Left lung (tissue), 14 donors: ENCODE results near the gene PLEKHA4. TPM values are rescaled to one million over a fixed set of nuclear protein-coding genes. Genes with fewer than 3 reads are reported as not detected.

Experiments used
- ATAC-seq: fragments of 200-7000 bp; cut with Tn5 transposase; one replicate; pipeline ENCODE4 v1.9.1; 2020; ENCODE audit warnings: moderate library complexity
- DNase-seq, 4 donors: peaks; one replicate each; pipeline ENCODE4 v3.0.0-alpha.2; 2013 to 2020
- H3K27ac ChIP-seq, 2 donors: fragments of 200-600 bp; sonication (generic) in 1 of 2; one replicate each; pipeline versions ENCODE4 v1.5.0 to v1.8.0; 2020 to 2021
- H3K27me3 ChIP-seq, 2 donors: fragments of 200-600 bp; sonication (generic) in 1 of 2; one replicate each; pipeline versions ENCODE4 v1.5.0 to v1.8.0; 2020 to 2021
- H3K36me3 ChIP-seq, 2 donors: fragments of 200-600 bp; sonication (generic) in 1 of 2; one replicate each; pipeline versions ENCODE4 v1.5.0 to v1.8.0; 2020 to 2021
- H3K4me1 ChIP-seq, 2 donors: fragments of 200-600 bp; one replicate each; pipeline ENCODE4 v1.8.0; 2021
- H3K4me3 ChIP-seq, 2 donors: fragments of 200-600 bp; sonication (generic) in 1 of 2; one replicate each; pipeline versions ENCODE4 v1.5.0 to v1.8.0; 2020 to 2021; ENCODE audit warnings: mild to moderate bottlenecking in 1 of 2
- H3K9me3 ChIP-seq, 2 donors: fragments of 200-600 bp; sonication (generic) in 1 of 2; one replicate each; pipeline versions ENCODE4 v1.5.0 to v1.8.0; 2020 to 2021
- intact Hi-C, 2 donors: fragments of 100-400 bp; cut with DNase I; formaldehyde crosslinking; loops; one replicate each; pipeline versions ENCODE4 v1.11.2 to v1.14.2; 2022
- long read RNA-seq, 12 donors: library from polyadenylated mRNA in 2 of 12; unstranded in 2 of 12; transcript quantifications; one replicate each; pipeline ENCODE4 v2.0.0 and lab custom pipeline, GENCODE V29; 2019 to 2026
- polyA plus RNA-seq, 6 donors: library from polyadenylated mRNA; unstranded; fragments of 120-200 nt; gene quantifications; one replicate each; pipeline ENCODE4 v1.2.1, GENCODE V29; 2013; ENCODE audit not compliant: insufficient read length in 6 of 6
- total RNA-seq, 2 donors: library from RNA; stranded (reverse); fragmentation: NEBNext Ultra II Directional; extraction: Animal tissue kit (Norgen Biotek cat#: 25700); gene quantifications; one replicate each; pipeline ENCODE4 v1.2.1, GENCODE V29; 2021
- TF ChIP-seq, protein P1 (sequence below), 2 donors: fragments of 200-600 bp; sonication (generic) in 1 of 2; IDR thresholded peaks; one replicate each; pipeline versions ENCODE4 v1.5.0 to v1.8.0; 2021; ENCODE audit warnings: antibody characterized with exemption in 2 of 2
- donor health status: DM: no; HTN: yes; CAD: no.
- donor health status: DM: no; HTN: no; CAD: no.

The PLEKHA4 gene, protein sequence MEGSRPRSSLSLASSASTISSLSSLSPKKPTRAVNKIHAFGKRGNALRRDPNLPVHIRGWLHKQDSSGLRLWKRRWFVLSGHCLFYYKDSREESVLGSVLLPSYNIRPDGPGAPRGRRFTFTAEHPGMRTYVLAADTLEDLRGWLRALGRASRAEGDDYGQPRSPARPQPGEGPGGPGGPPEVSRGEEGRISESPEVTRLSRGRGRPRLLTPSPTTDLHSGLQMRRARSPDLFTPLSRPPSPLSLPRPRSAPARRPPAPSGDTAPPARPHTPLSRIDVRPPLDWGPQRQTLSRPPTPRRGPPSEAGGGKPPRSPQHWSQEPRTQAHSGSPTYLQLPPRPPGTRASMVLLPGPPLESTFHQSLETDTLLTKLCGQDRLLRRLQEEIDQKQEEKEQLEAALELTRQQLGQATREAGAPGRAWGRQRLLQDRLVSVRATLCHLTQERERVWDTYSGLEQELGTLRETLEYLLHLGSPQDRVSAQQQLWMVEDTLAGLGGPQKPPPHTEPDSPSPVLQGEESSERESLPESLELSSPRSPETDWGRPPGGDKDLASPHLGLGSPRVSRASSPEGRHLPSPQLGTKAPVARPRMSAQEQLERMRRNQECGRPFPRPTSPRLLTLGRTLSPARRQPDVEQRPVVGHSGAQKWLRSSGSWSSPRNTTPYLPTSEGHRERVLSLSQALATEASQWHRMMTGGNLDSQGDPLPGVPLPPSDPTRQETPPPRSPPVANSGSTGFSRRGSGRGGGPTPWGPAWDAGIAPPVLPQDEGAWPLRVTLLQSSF
- total RNA-seq (10 to 100 TPM; 21.0 to 37.3 TPM), polyA plus RNA-seq (10 to 100 TPM; 14.4 to 21.1 (median 17.4) TPM)
- long read RNA-seq, donor 1, partial matches to known transcripts, result 53 of 55 reads
- long read RNA-seq, donor 1, other reads (novel, unspliced or antisense), result 0 of 55 reads
- long read RNA-seq, donor 2, partial matches to known transcripts, result 126 of 126 reads
- long read RNA-seq, donor 2, other reads (novel, unspliced or antisense), result 0 of 126 reads
- long read RNA-seq, donor 3, partial matches to known transcripts, result 0 of 2 reads
- long read RNA-seq, donor 3, other reads (novel, unspliced or antisense), result 0 of 2 reads
- long read RNA-seq, donor 4, partial matches to known transcripts, result 1 of 7 reads
- long read RNA-seq, donor 4, other reads (novel, unspliced or antisense), result 6 of 7 reads
- long read RNA-seq, donor 5, partial matches to known transcripts, result 4,010 of 4,120 reads
- long read RNA-seq, donor 5, other reads (novel, unspliced or antisense), result 109 of 4,120 reads
- long read RNA-seq, donor 6, result 0 reads
- long read RNA-seq, donor 7, partial matches to known transcripts, result 6 of 7 reads
- long read RNA-seq, donor 7, other reads (novel, unspliced or antisense), result 0 of 7 reads
- long read RNA-seq, donor 8, partial matches to known transcripts, result 0 of 2 reads
- long read RNA-seq, donor 8, other reads (novel, unspliced or antisense), result 0 of 2 reads
- long read RNA-seq, donor 9, result 0 reads
- long read RNA-seq, donor 10, partial matches to known transcripts, result 3 of 5 reads
- long read RNA-seq, donor 10, other reads (novel, unspliced or antisense), result 2 of 5 reads
- long read RNA-seq, donor 11, result 0 reads
- long read RNA-seq, donor 12, partial matches to known transcripts, result 5 of 7 reads
- long read RNA-seq, donor 12, other reads (novel, unspliced or antisense), result 0 of 7 reads

DNA sequence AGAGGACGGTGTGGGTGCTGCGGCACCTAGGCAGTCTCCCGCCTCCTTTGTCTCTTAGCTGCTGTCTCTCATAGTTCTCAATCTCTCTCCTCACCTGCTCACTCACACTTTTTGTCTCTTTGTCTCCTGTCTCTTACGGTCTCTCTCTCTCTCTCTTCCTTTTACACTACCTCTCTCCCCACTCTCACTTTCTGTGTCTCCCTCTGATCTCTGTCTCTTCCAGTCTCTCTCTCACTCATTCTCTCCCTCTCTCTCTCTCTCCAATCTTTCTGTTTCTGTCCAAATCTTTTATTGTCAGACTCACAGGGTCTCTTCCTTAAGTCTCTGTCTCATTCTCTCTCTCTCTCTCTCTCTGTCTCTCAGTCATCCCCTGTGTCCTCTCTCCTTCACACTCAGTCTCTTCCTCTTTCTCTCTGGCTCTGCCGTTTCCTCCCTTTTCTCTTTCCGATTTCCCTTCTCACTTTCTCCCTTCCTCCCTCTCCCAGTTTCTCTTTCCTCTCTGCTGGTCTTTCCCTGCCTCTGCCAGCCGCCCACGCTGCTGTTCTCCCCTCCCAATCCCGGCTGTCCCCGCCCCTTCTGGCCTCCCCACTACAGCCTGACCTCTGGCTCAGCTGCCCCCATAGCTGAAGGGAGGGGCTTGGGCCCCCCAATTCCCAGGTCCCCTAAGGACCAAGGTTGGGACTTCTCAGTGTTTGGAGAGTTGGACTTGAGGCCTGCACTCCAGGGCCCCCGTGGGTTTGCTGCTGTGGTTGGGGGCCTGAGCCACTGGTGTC lies at the start of gene PLEKHA4:
Gene PLEKHA4, minus strand, starts transcription at position 504 of the 773 bp plus-strand sequence. CDS start 997 bp downstream, outside the sequence.
- Histone ChIP-seq H3K4me3 (peak within 1 kb of the TSS; percentile 9 to 28), H3K36me3 (peaks cover 0 to 2% of the 10 kb centered on the region in 2 donors), H3K4me1 (peaks cover 2 to 25% of the 10 kb centered on the region in 2 donors), H3K27me3 (no peaks in the 10 kb centered on the region), H3K9me3 (no peaks in the 10 kb centered on the region), H3K27ac (peak within 1 kb of the TSS; percentile 67 to 68)
- intact Hi-C loops, result no loop called here
- DNase-seq (peak in 3 of 4 donors; percentile 66 to 85 (median 74)), ATAC-seq (no peak)
- TF ChIP-seq, protein P1, sequence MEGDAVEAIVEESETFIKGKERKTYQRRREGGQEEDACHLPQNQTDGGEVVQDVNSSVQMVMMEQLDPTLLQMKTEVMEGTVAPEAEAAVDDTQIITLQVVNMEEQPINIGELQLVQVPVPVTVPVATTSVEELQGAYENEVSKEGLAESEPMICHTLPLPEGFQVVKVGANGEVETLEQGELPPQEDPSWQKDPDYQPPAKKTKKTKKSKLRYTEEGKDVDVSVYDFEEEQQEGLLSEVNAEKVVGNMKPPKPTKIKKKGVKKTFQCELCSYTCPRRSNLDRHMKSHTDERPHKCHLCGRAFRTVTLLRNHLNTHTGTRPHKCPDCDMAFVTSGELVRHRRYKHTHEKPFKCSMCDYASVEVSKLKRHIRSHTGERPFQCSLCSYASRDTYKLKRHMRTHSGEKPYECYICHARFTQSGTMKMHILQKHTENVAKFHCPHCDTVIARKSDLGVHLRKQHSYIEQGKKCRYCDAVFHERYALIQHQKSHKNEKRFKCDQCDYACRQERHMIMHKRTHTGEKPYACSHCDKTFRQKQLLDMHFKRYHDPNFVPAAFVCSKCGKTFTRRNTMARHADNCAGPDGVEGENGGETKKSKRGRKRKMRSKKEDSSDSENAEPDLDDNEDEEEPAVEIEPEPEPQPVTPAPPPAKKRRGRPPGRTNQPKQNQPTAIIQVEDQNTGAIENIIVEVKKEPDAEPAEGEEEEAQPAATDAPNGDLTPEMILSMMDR (IDR thresholded peaks at IDR 0.05), result no peak

DNA sequence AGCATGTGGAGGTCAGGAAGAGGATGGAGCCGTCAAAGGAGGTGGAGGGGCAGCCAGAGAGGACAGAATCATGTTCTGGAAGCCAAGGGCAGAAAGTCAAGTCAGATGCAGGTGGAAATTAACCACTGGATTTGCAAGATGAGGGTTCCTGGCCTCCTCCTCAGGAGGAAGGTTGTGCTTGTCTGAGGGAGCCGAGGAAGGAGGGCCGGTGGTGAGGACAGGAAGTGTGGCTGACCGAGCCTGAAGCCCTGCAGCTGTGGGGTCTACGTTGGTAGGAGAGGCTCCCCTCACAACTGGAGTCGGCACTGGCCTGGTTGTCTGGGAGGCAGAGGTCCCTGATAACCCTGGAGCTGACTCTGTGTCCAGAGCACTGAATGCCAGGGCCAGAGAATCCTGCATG lies 49.7 kb upstream of the PLEKHA4 start:
- Histone ChIP-seq H3K9me3 (no peaks in the 10 kb centered on the region), H3K27me3 (no peaks in the 10 kb centered on the region), H3K4me3 (no peak overlapping the region), H3K4me1 (no peaks in the 10 kb centered on the region), H3K36me3 (peaks cover 0 to 100% of the 10 kb centered on the region in 2 donors), H3K27ac (no peak overlapping the region)
- intact Hi-C loops, result no loop called here
- DNase-seq (no peak), ATAC-seq (no peak)
- TF ChIP-seq, protein P1 (IDR thresholded peaks at IDR 0.05), result no peak

DNA sequence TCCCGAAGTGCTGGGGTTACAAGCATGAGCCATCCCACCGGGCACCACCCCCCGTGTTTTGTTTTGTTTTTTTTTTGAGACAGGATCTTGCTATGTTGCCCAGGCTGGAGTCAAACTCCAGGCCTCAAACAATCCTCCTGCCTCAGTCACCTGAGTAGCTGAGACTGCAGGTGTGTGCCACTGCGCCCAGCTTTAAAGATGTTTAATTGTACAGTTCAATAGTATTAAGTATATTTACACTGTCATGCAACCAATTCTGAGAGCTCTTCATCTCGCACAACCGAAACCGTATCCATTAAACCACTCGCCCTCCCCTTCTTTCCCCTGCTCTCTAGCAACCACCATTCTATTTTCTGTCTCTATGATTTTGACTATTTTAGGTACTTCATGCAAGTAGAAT lies 47.3 kb upstream of the PLEKHA4 start:
- peaks cover 0 to 100% of the 10 kb centered on the region in 2 donors for H3K36me3 ChIP-seq
- ATAC-seq (peak; percentile 85), DNase-seq (peak in 1 of 4 donors; percentile 18)

More for the DNA sequence above, 47.3 kb upstream of the PLEKHA4 start:
- peak overlapping the region; percentile 1 to 74 for H3K27ac ChIP-seq
- no peaks in the 10 kb centered on the region for H3K27me3 ChIP-seq
- H3K4me3 ChIP-seq, result no peak overlapping the region
- intact Hi-C loops, result no loop called here
- no peaks in the 10 kb centered on the region for H3K4me1 ChIP-seq
- no peaks in the 10 kb centered on the region for H3K9me3 ChIP-seq
- TF ChIP-seq, protein P1 (IDR thresholded peaks at IDR 0.05), result no peak
